Activated naive CD4-positive, alpha-beta T cell treated with anti-CD3 and anti-CD28 coated beads, Interleukin-2, amount 50 U/mL, for 72 hours (primary cell): ENCODE data around the gene CSAD. TPM values are rescaled to one million over a fixed set of nuclear protein-coding genes. Genes with fewer than 3 reads are reported as not detected.
"Not testable (repeated sequence)": the region's sequence is repeated elsewhere in the genome, so short reads cannot be mapped to it uniquely, and the experiment has no call there.

Source experiments
- ATAC-seq, 2 donors: fragments of 150-1000 bp; cut with Tn5 transposase; 2 replicates each; pipeline ENCODE4 v1.10.0; 2021; ENCODE audit warnings: mild to moderate bottlenecking in 2 of 2, moderate library complexity in 2 of 2
- DNase-seq, 2 donors: peaks; one replicate each; pipeline ENCODE4 v3.0.0; 2021 to 2022; ENCODE audit warnings: low spot score in 2 of 2
- H3K27ac Mint-ChIP-seq, 2 donors: one replicate each; pipeline ENCODE4 v1.8.0; 2022; ENCODE audit warnings: mild to moderate bottlenecking in 2 of 2, mixed read lengths in 2 of 2
- H3K36me3 Mint-ChIP-seq, 2 donors: one replicate each; pipeline ENCODE4 v1.8.0; 2022; ENCODE audit warnings: mixed read lengths in 2 of 2
- H3K9me3 Mint-ChIP-seq, 2 donors: one replicate each; pipeline ENCODE4 v1.8.0; 2022; ENCODE audit warnings: mixed read lengths in 2 of 2
- total RNA-seq, 2 donors: library from RNA; stranded (reverse); gene quantifications; one replicate each; pipeline ENCODE4 v1.2.3, GENCODE V29; 2022

The CSAD gene
- total RNA-seq, 2 donors from 2014 or later, result 24.4 to 55.8 TPM

- H3K36me3 Mint-ChIP-seq, result peaks cover 0 to 8% of the 10 kb centered on the region in 2 donors
- ATAC-seq (no peak), DNase-seq (no peak)
- peak overlapping the region; percentile 26 to 58 for H3K27ac Mint-ChIP-seq
- no peaks in the 10 kb centered on the region for H3K9me3 Mint-ChIP-seq
Observed at GRCh38 chr12:53208435-53208834, 27.7 kb upstream of the CSAD start.

- peaks cover 4 to 6% of the 10 kb centered on the region in 2 donors for H3K36me3 Mint-ChIP-seq
- peak within 1 kb of the TSS; percentile 84 to 86 for H3K27ac Mint-ChIP-seq
Observed at GRCh38 chr12:53207042-53207441, 26.3 kb upstream of the CSAD start, which contains the start of gene ITGB7. Gene ITGB7 (minus strand): TSS chr12:53207251. CDS start chr12:53200443, 6,808 bp downstream.

GRCh38 chr12:53205747-53206419 lies 25.2 kb upstream of the CSAD start:
- DNase-seq (peak; percentile 76 to 89), ATAC-seq (peak; percentile 86 to 91)
- Mint-ChIP-seq H3K9me3 (no peaks in the 10 kb centered on the region), H3K36me3 (peaks cover 3 to 11% of the 10 kb centered on the region in 2 donors), H3K27ac (peak overlapping the region; percentile 84 to 86)

More at GRCh38 chr12:53207042-53207441, 26.3 kb upstream of the CSAD start, which contains the start of gene ITGB7:
- DNase-seq (peak; percentile 58 to 76), ATAC-seq (peak; percentile 53 to 54)
- H3K9me3 Mint-ChIP-seq, result no peaks in the 10 kb centered on the region

- no peak for DNase-seq
- ATAC-seq, result no peak
- Mint-ChIP-seq H3K36me3 (peaks cover 5 to 18% of the 10 kb centered on the region in 2 donors), H3K27ac (no peak overlapping the region), H3K9me3 (no peaks in the 10 kb centered on the region)
Observed at GRCh38 chr12:53204351-53204750, 23.6 kb upstream of the CSAD start.

- DNase-seq, H3K27ac Mint-ChIP-seq, ATAC-seq, H3K9me3 Mint-ChIP-seq: not testable (repeated sequence)
- peaks cover 5 to 18% of the 10 kb centered on the region in 2 donors for H3K36me3 Mint-ChIP-seq
Observed at GRCh38 chr12:53202316-53202715, 21.6 kb upstream of the CSAD start.

- H3K27ac Mint-ChIP-seq, result no peak overlapping the region
- ATAC-seq (no peak), DNase-seq (no peak)
- peaks cover 5 to 18% of the 10 kb centered on the region in 2 donors for H3K36me3 Mint-ChIP-seq
- H3K9me3 Mint-ChIP-seq, result no peaks in the 10 kb centered on the region
Observed at GRCh38 chr12:53201639-53202038, 20.9 kb upstream of the CSAD start.

- H3K36me3 Mint-ChIP-seq, result peaks cover 5 to 18% of the 10 kb centered on the region in 2 donors
- H3K27ac Mint-ChIP-seq, result peak overlapping the region; percentile 75 to 90
- no peaks in the 10 kb centered on the region for H3K9me3 Mint-ChIP-seq
- ATAC-seq (no peak), DNase-seq (no peak)
Observed at GRCh38 chr12:53201177-53201541, 20.4 kb upstream of the CSAD start.

GRCh38 chr12:53200458-53201176 lies 19.9 kb upstream of the CSAD start:
- Mint-ChIP-seq H3K9me3 (no peaks in the 10 kb centered on the region), H3K36me3 (peaks cover 5 to 18% of the 10 kb centered on the region in 2 donors), H3K27ac (peak overlapping the region; percentile 75 to 90)
- DNase-seq (peak; percentile 43 to 75), ATAC-seq (peak; percentile 58 to 60)

GRCh38 chr12:53200107-53200457 lies 19.4 kb upstream of the CSAD start:
- H3K36me3 Mint-ChIP-seq, result peaks cover 5 to 18% of the 10 kb centered on the region in 2 donors
- DNase-seq (no peak), ATAC-seq (peak in 1 of 2 donors; percentile 5)
- peak overlapping the region in 1 of 2 donors; percentile 75 for H3K27ac Mint-ChIP-seq
- H3K9me3 Mint-ChIP-seq, result no peaks in the 10 kb centered on the region

- no peaks in the 10 kb centered on the region for H3K9me3 Mint-ChIP-seq
- H3K36me3 Mint-ChIP-seq, result peaks cover 5 to 18% of the 10 kb centered on the region in 2 donors
- DNase-seq (no peak), ATAC-seq (no peak)
- H3K27ac Mint-ChIP-seq, result no peak overlapping the region
Observed at GRCh38 chr12:53199700-53200099, 19.0 kb upstream of the CSAD start.

GRCh38 chr12:53198486-53199110 lies 17.9 kb upstream of the CSAD start:
- peak overlapping the region; percentile 52 to 87 for H3K27ac Mint-ChIP-seq
- no peaks in the 10 kb centered on the region for H3K9me3 Mint-ChIP-seq
- peaks cover 5 to 18% of the 10 kb centered on the region in 2 donors for H3K36me3 Mint-ChIP-seq
- peak in 1 of 2 donors; percentile 56 for DNase-seq
- peak; percentile 17 to 24 for ATAC-seq

- H3K27ac Mint-ChIP-seq, result no peak overlapping the region
- DNase-seq (no peak), ATAC-seq (no peak)
- no peaks in the 10 kb centered on the region for H3K9me3 Mint-ChIP-seq
- H3K36me3 Mint-ChIP-seq, result peaks cover 5 to 12% of the 10 kb centered on the region in 2 donors
Observed at GRCh38 chr12:53197011-53197640, 16.4 kb upstream of the CSAD start.

GRCh38 chr12:53196486-53196885 lies 15.8 kb upstream of the CSAD start:
- Mint-ChIP-seq H3K36me3 (peaks cover 5 to 12% of the 10 kb centered on the region in 2 donors), H3K9me3 (no peaks in the 10 kb centered on the region), H3K27ac (peak overlapping the region in 1 of 2 donors; percentile 11)
- ATAC-seq (no peak), DNase-seq (no peak)

- H3K27ac Mint-ChIP-seq, result peak overlapping the region in 1 of 2 donors; percentile 37
Observed at GRCh38 chr12:53195516-53196420, 15.0 kb upstream of the CSAD start.

GRCh38 chr12:53194973-53195372 lies 14.2 kb upstream of the CSAD start:
- no peak for DNase-seq
- no peaks in the 10 kb centered on the region for H3K36me3 Mint-ChIP-seq
- peak overlapping the region in 1 of 2 donors; percentile 37 for H3K27ac Mint-ChIP-seq
- ATAC-seq, result no peak
- no peaks in the 10 kb centered on the region for H3K9me3 Mint-ChIP-seq

More at GRCh38 chr12:53195516-53196420, 15.0 kb upstream of the CSAD start:
- no peak for ATAC-seq
- peaks cover under 1 to 6% of the 10 kb centered on the region in 2 donors for H3K36me3 Mint-ChIP-seq
- no peaks in the 10 kb centered on the region for H3K9me3 Mint-ChIP-seq
- no peak for DNase-seq
